GM12865 (cell line): Measurements from ENCODE around the gene IRAK3.
A peak's percentile ranks its signal among the peaks of the same experiment; 100 is the strongest.

Source experiments
- DNase-seq: peaks from one replicate; pipeline ENCODE4 v3.0.0; 2010; ENCODE audit warnings: low read depth
- H3K4me3 ChIP-seq: 2 replicates; pipeline ENCODE4 v1.5.1; 2011; ENCODE audit warnings: mild to moderate bottlenecking, low read depth, low read length, control low read depth
- CTCF ChIP-seq: IDR thresholded peaks from 2 replicates; pipeline ENCODE4 v1.5.1; 2011; ENCODE audit warnings: low read length, control low read depth, low read depth, inconsistent platforms; ENCODE audit not compliant: insufficient read depth; ENCODE audit errors: missing control alignments

IRAK3 gene

GRCh38 chr12:66144791-66145754 lies 43.9 kb upstream of the IRAK3 start:
- TF ChIP-seq CTCF, result no peak
- DNase-seq, result peak; percentile 17
- H3K4me3 ChIP-seq, result no peak overlapping the region

- no peak overlapping the region for H3K4me3 ChIP-seq
- TF ChIP-seq CTCF, result no peak
- DNase-seq, result no peak
These were observed 39.2 kb upstream of the IRAK3 start for GRCh38 chr12:66149702-66150398.

GRCh38 chr12:66152732-66153131 lies 36.3 kb upstream of the IRAK3 start:
- TF ChIP-seq CTCF, result no peak
- no peak overlapping the region for H3K4me3 ChIP-seq
- DNase-seq, result no peak

GRCh38 chr12:66154776-66155175 lies 34.2 kb upstream of the IRAK3 start:
- no peak overlapping the region for H3K4me3 ChIP-seq
- no peak for TF ChIP-seq CTCF
- no peak for DNase-seq

GRCh38 chr12:66156654-66157053 lies 32.4 kb upstream of the IRAK3 start:
- no peak for DNase-seq
- H3K4me3 ChIP-seq, result no peak overlapping the region
- no peak for TF ChIP-seq CTCF

GRCh38 chr12:66159123-66159522 lies 29.9 kb upstream of the IRAK3 start:
- TF ChIP-seq CTCF, result no peak

GRCh38 chr12:66160704-66161103 lies 28.3 kb upstream of the IRAK3 start:
- no peak for TF ChIP-seq CTCF
- no peak overlapping the region for H3K4me3 ChIP-seq
- no peak for DNase-seq

More at GRCh38 chr12:66159123-66159522, 29.9 kb upstream of the IRAK3 start:
- no peak overlapping the region for H3K4me3 ChIP-seq
- DNase-seq, result no peak
